ENCODE results near the gene HDAC4. TPM values are rescaled to one million over a fixed set of nuclear protein-coding genes. Genes with fewer than 3 reads are reported as not detected.

Gene HDAC4
- polyA plus RNA-seq, 1 experiment, result 8.9 TPM

- POLR2A ChIA-PET, result no interaction called here
- CTCF ChIA-PET, result no interaction called here
- H3K27me3 ChIP-seq (ENCODE audit: control insufficient read depth, insufficient read depth, low read length), result no peaks in the 10 kb centered on the region
Observed at GRCh38 chr2:239111401-239112100, 289.3 kb downstream of the HDAC4 start.

DNA sequence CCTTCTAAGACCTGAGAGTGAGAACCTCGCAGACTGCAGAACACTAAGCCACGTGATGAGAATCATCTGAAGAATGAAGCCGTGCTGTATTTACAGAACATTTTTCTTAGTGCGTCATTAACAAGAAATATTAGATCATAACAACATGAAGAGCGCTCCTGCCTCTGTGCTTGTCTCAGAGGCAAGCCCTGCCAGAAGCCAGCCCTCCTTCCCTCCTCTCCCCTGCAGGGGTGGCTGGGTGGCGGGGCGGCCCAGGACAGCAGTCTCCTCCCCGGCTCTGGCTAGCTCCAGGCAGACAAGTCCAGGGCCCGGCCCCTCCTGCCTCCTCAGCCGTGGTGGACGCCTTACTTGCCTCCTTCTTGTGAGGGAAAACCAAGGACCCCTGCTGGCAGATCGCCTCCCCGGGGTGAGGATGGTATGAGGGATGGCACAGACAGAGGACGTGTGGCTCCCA lies 290.2 kb downstream of the HDAC4 start:
- H3K27me3 ChIP-seq (ENCODE audit: control insufficient read depth, insufficient read depth, low read length), result no peaks in the 10 kb centered on the region
- TF ChIP-seq, protein P1, sequence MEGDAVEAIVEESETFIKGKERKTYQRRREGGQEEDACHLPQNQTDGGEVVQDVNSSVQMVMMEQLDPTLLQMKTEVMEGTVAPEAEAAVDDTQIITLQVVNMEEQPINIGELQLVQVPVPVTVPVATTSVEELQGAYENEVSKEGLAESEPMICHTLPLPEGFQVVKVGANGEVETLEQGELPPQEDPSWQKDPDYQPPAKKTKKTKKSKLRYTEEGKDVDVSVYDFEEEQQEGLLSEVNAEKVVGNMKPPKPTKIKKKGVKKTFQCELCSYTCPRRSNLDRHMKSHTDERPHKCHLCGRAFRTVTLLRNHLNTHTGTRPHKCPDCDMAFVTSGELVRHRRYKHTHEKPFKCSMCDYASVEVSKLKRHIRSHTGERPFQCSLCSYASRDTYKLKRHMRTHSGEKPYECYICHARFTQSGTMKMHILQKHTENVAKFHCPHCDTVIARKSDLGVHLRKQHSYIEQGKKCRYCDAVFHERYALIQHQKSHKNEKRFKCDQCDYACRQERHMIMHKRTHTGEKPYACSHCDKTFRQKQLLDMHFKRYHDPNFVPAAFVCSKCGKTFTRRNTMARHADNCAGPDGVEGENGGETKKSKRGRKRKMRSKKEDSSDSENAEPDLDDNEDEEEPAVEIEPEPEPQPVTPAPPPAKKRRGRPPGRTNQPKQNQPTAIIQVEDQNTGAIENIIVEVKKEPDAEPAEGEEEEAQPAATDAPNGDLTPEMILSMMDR (IDR thresholded peaks at IDR 0.05; ENCODE audit: low read depth, low read length), result no peak
- no peaks in the 10 kb centered on the region; the same call in 1 of the 2 replicates for H3K9me3 ChIP-seq (ENCODE audit: control insufficient read depth, insufficient read depth, low read length)
- POLR2A ChIA-PET, result no interaction called here
- CTCF ChIA-PET, result no interaction called here
- H3K4me3 ChIP-seq (ENCODE audit: low read depth, low read length), result no peak overlapping the region
- no peak for DNase-seq (ENCODE audit: low read depth, low spot score)
- no peak overlapping the region for H3K27ac ChIP-seq (ENCODE audit: low read depth, low read length)

More at GRCh38 chr2:239111401-239112100, 289.3 kb downstream of the HDAC4 start:
- H3K27ac ChIP-seq (ENCODE audit: low read depth, low read length), result no peak overlapping the region
- DNase-seq (ENCODE audit: low read depth, low spot score), result no peak
- H3K4me3 ChIP-seq (ENCODE audit: low read depth, low read length), result no peak overlapping the region
- TF ChIP-seq, protein P1 (IDR thresholded peaks at IDR 0.05; ENCODE audit: low read depth, low read length), result no peak
- H3K9me3 ChIP-seq (ENCODE audit: control insufficient read depth, insufficient read depth, low read length), result no peaks in the 10 kb centered on the region; the same call in 1 of the 2 replicates

DNA sequence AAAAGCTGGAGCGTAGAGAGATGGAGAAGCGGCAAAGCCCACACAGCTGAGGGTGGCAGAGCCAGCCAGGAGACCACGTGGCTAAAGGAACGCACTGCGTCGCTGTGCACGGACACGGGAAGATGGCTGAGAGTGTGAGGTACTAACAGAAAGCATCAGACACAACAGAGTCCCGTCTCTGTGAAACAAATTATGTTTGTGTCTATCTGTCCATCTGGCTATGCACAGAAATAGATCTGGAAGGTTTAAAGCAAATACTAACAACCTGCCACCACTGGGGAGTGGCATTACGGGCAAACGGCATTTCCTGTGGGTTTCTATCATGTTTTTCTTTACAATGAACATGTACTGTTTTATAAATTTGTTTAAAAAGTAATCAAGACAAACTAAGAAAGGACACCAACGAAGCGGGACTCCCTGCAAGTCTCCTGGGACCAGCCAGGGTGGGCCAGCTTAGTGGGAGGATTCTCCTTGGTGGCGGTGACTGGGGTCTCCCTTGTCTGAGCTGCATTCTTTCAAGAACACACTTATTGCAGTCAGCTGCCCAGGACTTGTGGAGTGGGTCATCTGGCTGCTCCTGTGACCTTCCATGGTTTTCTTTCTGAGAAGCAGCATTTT lies 290.8 kb downstream of the HDAC4 start:
- ChIA-PET CTCF (no interaction called here), POLR2A (no interaction called here)
- H3K27ac ChIP-seq (ENCODE audit: low read depth, low read length), result no peak overlapping the region
- H3K9me3 ChIP-seq (ENCODE audit: control insufficient read depth, insufficient read depth, low read length), result no peaks in the 10 kb centered on the region; the same call in 1 of the 2 replicates
- no peak for DNase-seq (ENCODE audit: low read depth, low spot score)
- no peaks in the 10 kb centered on the region for H3K27me3 ChIP-seq (ENCODE audit: control insufficient read depth, insufficient read depth, low read length)
- TF ChIP-seq, protein P1 (IDR thresholded peaks at IDR 0.05; ENCODE audit: low read depth, low read length), result no peak
- no peak overlapping the region for H3K4me3 ChIP-seq (ENCODE audit: low read depth, low read length)

DNA sequence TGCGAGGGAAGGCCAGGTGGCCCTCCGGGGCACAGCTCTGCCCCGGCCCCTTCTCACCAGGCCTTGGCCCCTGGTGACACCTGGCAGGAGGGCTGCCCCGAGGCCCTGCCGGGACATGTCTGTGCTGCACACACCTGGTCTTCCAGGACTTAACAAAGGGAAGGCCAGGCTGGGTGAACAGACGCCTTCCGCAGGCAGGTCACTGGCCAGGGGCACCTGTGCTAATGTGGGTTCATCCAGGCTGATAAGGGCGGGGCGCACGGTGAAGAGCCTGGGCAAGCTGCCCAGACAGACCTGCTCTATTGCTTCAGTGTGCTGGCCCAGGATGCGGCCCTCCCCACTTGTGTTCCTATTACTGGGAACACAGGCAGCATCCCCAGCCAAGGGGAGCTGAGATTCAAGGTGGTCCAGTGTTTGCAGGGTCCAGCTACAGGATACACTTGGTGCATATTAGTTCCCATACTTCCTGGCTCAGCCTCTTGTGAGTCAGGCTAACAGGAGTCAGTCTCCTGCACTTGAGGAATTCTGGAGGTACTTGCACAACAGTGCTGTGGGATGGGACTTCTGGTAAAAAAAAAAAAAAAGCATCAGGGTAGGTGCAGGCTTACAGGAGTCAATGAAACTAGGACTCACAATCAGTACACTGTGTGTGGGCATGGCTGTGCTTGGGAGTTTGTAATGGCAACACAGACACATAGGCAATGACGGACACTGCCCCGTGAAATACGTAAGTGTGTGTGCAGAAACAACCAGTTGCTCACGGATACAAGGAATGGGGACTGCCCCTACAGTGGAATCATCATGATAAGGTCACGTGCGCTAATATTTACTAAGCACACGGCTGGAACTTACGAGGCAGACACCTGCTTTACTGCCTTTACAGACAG lies 291.5 kb downstream of the HDAC4 start:
- TF ChIP-seq, protein P1 (IDR thresholded peaks at IDR 0.05; ENCODE audit: low read depth, low read length), result no peak
- ChIA-PET CTCF (no interaction called here), POLR2A (no interaction called here)
- H3K27me3 ChIP-seq (ENCODE audit: control insufficient read depth, insufficient read depth, low read length), result no peaks in the 10 kb centered on the region
- DNase-seq (ENCODE audit: low read depth, low spot score), result no peak
- H3K4me3 ChIP-seq (ENCODE audit: low read depth, low read length), result no peak overlapping the region
- H3K27ac ChIP-seq (ENCODE audit: low read depth, low read length), result no peak overlapping the region
- H3K9me3 ChIP-seq (ENCODE audit: control insufficient read depth, insufficient read depth, low read length), result no peaks in the 10 kb centered on the region; the same call in 1 of the 2 replicates

Measured in AG04450 (cell line).